Suprapubic skin (tissue), 3 donors: ENCODE data around the gene MRGPRG.

ENCODE experiments used
- CTCF ChIP-seq, 2 donors: fragments of 200-600 bp in 1 of 2; fragments of 450-650 bp in 1 of 2; sonication (generic) in 1 of 2; IDR thresholded peaks; one replicate each; pipeline ENCODE4 v1.5.1; 2016 to 2019; ENCODE audit warnings: antibody characterized with exemption in 2 of 2, mild to moderate bottlenecking in 1 of 2, moderate library complexity in 1 of 2
- POLR2AphosphoS5 ChIP-seq, 3 donors: sonication (generic); formaldehyde crosslinking; IDR thresholded peaks; one replicate each; pipeline ENCODE4 v1.6.1; 2017; ENCODE audit warnings: antibody characterized with exemption in 3 of 3

GRCh38 chr11:3201112-3201581, 17.5 kb downstream of the MRGPRG start:
- TF ChIP-seq POLR2AphosphoS5 (IDR thresholded peaks at IDR 0.05) (no peak), CTCF (IDR thresholded peaks at IDR 0.05) (no peak)
